T-cell (primary cell): Measurements from ENCODE around the gene SIGLEC14. TPM values are rescaled to one million over a fixed set of nuclear protein-coding genes. Genes with fewer than 3 reads are reported as not detected.

ENCODE experiments used
- ATAC-seq, 4 experiments: fragments of 200-7000 bp in 3 of 4; fragments of 150-1000 bp in 1 of 4; cut with Tn5 transposase; replicated peaks in 1 of 4; 1 replicate in 3 of 4; 2 replicates in 1 of 4; pipeline ENCODE4 v1.10.0; 2021; ENCODE audit warnings: moderate library complexity in 3 of 4, mild to moderate bottlenecking in 2 of 4, moderate number of reproducible peaks in 1 of 4
- CTCF ChIA-PET, 2 donors: fragments of 300-600 bp; sonication (Branson Sonifier 250); formaldehyde crosslinking; loops; one replicate each; lab custom pipeline; 2022; ENCODE audit warnings: antibody characterized with exemption in 2 of 2; lab: Charles Lee
- POLR2A ChIA-PET, 2 donors: fragments of 300-600 bp; sonication (Branson Sonifier 250); formaldehyde crosslinking; loops; one replicate each; lab custom pipeline; 2022; ENCODE audit warnings: antibody characterized with exemption in 2 of 2; lab: Charles Lee
- DNase-seq, 35 experiments: peaks; one replicate each; pipeline versions ENCODE4 v3.0.0 to v3.0.0-alpha.2; 2013 to 2023
- H3K27ac ChIP-seq: one replicate; pipeline ENCODE4 v1.5.1; 2013; ENCODE audit warnings: low read length
- H3K27me3 ChIP-seq, 2 experiments: replicated peaks in 1 of 2; 1 replicate in 1 of 2; 2 replicates in 1 of 2; pipeline versions ENCODE4 v1.6.1 to v1.7.0; 2013; ENCODE audit warnings: low read length in 1 of 2, mixed read lengths in 1 of 2; ENCODE audit not compliant: control insufficient read depth in 2 of 2, insufficient read depth in 2 of 2; ENCODE audit errors: extremely low read depth in 1 of 2
- H3K36me3 ChIP-seq, 2 donors: 1 replicate in 1 of 2; 2 replicates in 1 of 2; pipeline versions ENCODE4 v1.6.1 to v1.7.0; 2013; ENCODE audit warnings: low read length in 1 of 2; ENCODE audit not compliant: control insufficient read depth in 2 of 2, insufficient read depth in 1 of 2; ENCODE audit errors: extremely low read depth in 1 of 2
- H3K4me1 ChIP-seq, 2 experiments: 1 replicate in 1 of 2; 2 replicates in 1 of 2; pipeline versions ENCODE4 v1.6.1 to v1.7.0; 2013; ENCODE audit warnings: low read length in 2 of 2, mixed read lengths in 1 of 2; ENCODE audit not compliant: insufficient read depth in 2 of 2, control insufficient read depth in 1 of 2; ENCODE audit errors: extremely low read depth in 1 of 2
- H3K4me3 ChIP-seq, 2 donors: 1 replicate in 1 of 2; 2 replicates in 1 of 2; pipeline versions ENCODE4 v1.5.1 to v1.7.0; 2013; ENCODE audit warnings: mild to moderate bottlenecking in 2 of 2, low read length in 1 of 2, moderate library complexity in 1 of 2; ENCODE audit not compliant: control insufficient read depth in 1 of 2; ENCODE audit errors: extremely low read depth in 1 of 2
- H3K9me3 ChIP-seq: 2 replicates; pipeline ENCODE4 v1.7.0; 2013
- H3K27ac Mint-ChIP-seq, 2 donors: one replicate each; pipeline ENCODE4 v1.8.0; 2020 to 2021; ENCODE audit warnings: mild to moderate bottlenecking in 2 of 2, mixed read lengths in 2 of 2
- H3K27me3 Mint-ChIP-seq, 2 donors: one replicate each; pipeline ENCODE4 v1.8.0; 2021 to 2022; ENCODE audit warnings: mixed read lengths in 2 of 2
- H3K36me3 Mint-ChIP-seq: one replicate; pipeline ENCODE4 v1.8.0; 2021; ENCODE audit warnings: mixed read lengths
- H3K4me1 Mint-ChIP-seq, 3 donors: one replicate each; pipeline ENCODE4 v1.8.0; 2020 to 2022; ENCODE audit warnings: mixed read lengths in 3 of 3, mild to moderate bottlenecking in 1 of 3
- H3K4me3 Mint-ChIP-seq, 3 donors: one replicate each; pipeline ENCODE4 v1.8.0; 2020 to 2022; ENCODE audit warnings: mild to moderate bottlenecking in 3 of 3, mixed read lengths in 3 of 3, moderate library complexity in 3 of 3
- H3K9me3 Mint-ChIP-seq, 3 donors: one replicate each; pipeline ENCODE4 v1.8.0; 2020 to 2022; ENCODE audit warnings: mixed read lengths in 3 of 3
- WGBS: methylation state at CpG from one replicate; pipeline ENCODE4 v1.1.5; 2013; ENCODE audit warnings: missing lambda C conversion rate; ENCODE audit not compliant: insufficient coverage; 5-methylcytosine and 5-hydroxymethylcytosine counted together
- total RNA-seq, 35 experiments: library from RNA in 6 of 35; stranded (reverse) in 6 of 35; fragments of 120-200 nt in 1 of 35; gene quantifications; one replicate each; pipeline versions ENCODE4 v1.2.1 to v1.2.4 and lab custom pipeline; 2013 to 2026

The SIGLEC14 gene
- total RNA-seq, 5 donors from 2014 or later (not counting 1 experiment from before 2014, with no cell fraction given): 0.68 to 1.1 (median 0.93) TPM; not detected in 2

- no peaks in the 10 kb centered on the region for H3K9me3 Mint-ChIP-seq
- WGBS: no CpG with 5 or more reads among the region's 10 CpGs
- H3K27ac Mint-ChIP-seq: no peak overlapping the region
- peaks cover 5 to 8% (median 5%) of the 10 kb centered on the region in 3 donors for H3K4me1 Mint-ChIP-seq
- CTCF ChIA-PET: interaction anchor here in 1 of 2 donors (0.6 kb wide), 2 partner anchors 901 to 1135 kb away, joined by 3 to 10 read pairs; no protein-coding TSS in a partner anchor
- peak in 24 of 35 experiments; percentile 6 to 59 (median 30) for DNase-seq
- no peak overlapping the region for H3K4me3 Mint-ChIP-seq
- H3K27ac ChIP-seq: no peak overlapping the region
- no peaks in the 10 kb centered on the region for H3K36me3 Mint-ChIP-seq
- POLR2A ChIA-PET: no interaction called here
- no peak for ATAC-seq
- H3K4me1 ChIP-seq: peaks cover 0 to 2% of the 10 kb centered on the region in 2 experiments
- peaks cover 0 to 21% of the 10 kb centered on the region in 2 experiments for H3K27me3 ChIP-seq
- H3K36me3 ChIP-seq: no peaks in the 10 kb centered on the region
- H3K4me3 ChIP-seq: no peak overlapping the region
- no peaks in the 10 kb centered on the region for H3K9me3 ChIP-seq
- H3K27me3 Mint-ChIP-seq: peaks cover 27 to 34% of the 10 kb centered on the region in 2 donors
These were observed 14.5 kb upstream of the SIGLEC14 start for GRCh38 chr19:51660975-51661600.

- no peak for DNase-seq
- Mint-ChIP-seq H3K4me3 (no peak overlapping the region), H3K4me1 (peaks cover 5 to 8% (median 5%) of the 10 kb centered on the region in 3 donors), H3K9me3 (peaks cover 0 to 6% (median 6%) of the 10 kb centered on the region in 3 donors), H3K27me3 (peaks cover 28 to 35% of the 10 kb centered on the region in 2 donors), H3K27ac (no peak overlapping the region), H3K36me3 (no peaks in the 10 kb centered on the region)
- H3K27ac ChIP-seq: no peak overlapping the region
- no peaks in the 10 kb centered on the region for H3K4me1 ChIP-seq
- no peaks in the 10 kb centered on the region for H3K36me3 ChIP-seq
- WGBS: 88% methylated on average over 2 of the region's 4 CpGs
- POLR2A ChIA-PET: interaction anchor here in 1 of 2 donors (0.6 kb wide), 1 partner anchor 1492 kb away, joined by 3 read pairs; no protein-coding TSS in a partner anchor
- no peak for ATAC-seq
- CTCF ChIA-PET: interaction anchor here (0.5 kb wide), 2 partner anchors 232 to 1340 kb away, joined by 5 read pairs; no protein-coding TSS in a partner anchor
- H3K9me3 ChIP-seq: no peaks in the 10 kb centered on the region
- H3K4me3 ChIP-seq: no peak overlapping the region
- peaks cover 0 to 4% of the 10 kb centered on the region in 2 experiments for H3K27me3 ChIP-seq
These were observed 8.2 kb upstream of the SIGLEC14 start for GRCh38 chr19:51654783-51655182.

- peaks cover 37 to 41% of the 10 kb centered on the region in 2 donors for H3K27me3 Mint-ChIP-seq
- H3K4me3 Mint-ChIP-seq: no peak overlapping the region
- H3K9me3 ChIP-seq: no peaks in the 10 kb centered on the region
- no peaks in the 10 kb centered on the region for H3K36me3 ChIP-seq
- ChIA-PET CTCF (no interaction called here), POLR2A (no interaction called here)
- no peak overlapping the region for H3K4me3 ChIP-seq
- H3K4me1 Mint-ChIP-seq: peaks cover 5 to 8% (median 5%) of the 10 kb centered on the region in 3 donors
- H3K27me3 ChIP-seq: peaks cover 0 to 6% of the 10 kb centered on the region in 2 experiments
- peaks cover 0 to 6% (median 6%) of the 10 kb centered on the region in 3 donors for H3K9me3 Mint-ChIP-seq
- no peaks in the 10 kb centered on the region for H3K36me3 Mint-ChIP-seq
- H3K27ac Mint-ChIP-seq: no peak overlapping the region
- no peak overlapping the region for H3K27ac ChIP-seq
- ATAC-seq (no peak), DNase-seq (no peak)
- 60% methylated on average over 1 of the region's 2 CpGs for whole genome bisulfite sequencing
- no peaks in the 10 kb centered on the region for H3K4me1 ChIP-seq
These were observed 6.5 kb upstream of the SIGLEC14 start for GRCh38 chr19:51653162-51653561.

- ChIA-PET POLR2A (no interaction called here), CTCF (interaction anchor here (0.6 to 0.9 kb wide), 2 partner anchors 181 to 1461 kb away, joined by 3 read pairs; no protein-coding TSS in a partner anchor)
- no peaks in the 10 kb centered on the region for H3K4me1 ChIP-seq
- no peak for DNase-seq
- H3K9me3 ChIP-seq: no peaks in the 10 kb centered on the region
- ATAC-seq: no peak
- no peak overlapping the region for H3K27ac Mint-ChIP-seq
- H3K4me3 Mint-ChIP-seq: no peak overlapping the region
- H3K27ac ChIP-seq: no peak overlapping the region
- no peaks in the 10 kb centered on the region for H3K36me3 Mint-ChIP-seq
- H3K27me3 ChIP-seq: peaks cover 0 to 6% of the 10 kb centered on the region in 2 experiments
- peaks cover 40 to 41% of the 10 kb centered on the region in 2 donors for H3K27me3 Mint-ChIP-seq
- WGBS: 85% methylated on average over 4 of the region's 4 CpGs
- H3K36me3 ChIP-seq: no peaks in the 10 kb centered on the region
- H3K9me3 Mint-ChIP-seq: peaks cover 0 to 6% (median 6%) of the 10 kb centered on the region in 3 donors
- H3K4me3 ChIP-seq: no peak overlapping the region
- peaks cover 5 to 8% (median 5%) of the 10 kb centered on the region in 3 donors for H3K4me1 Mint-ChIP-seq
These were observed 5.6 kb upstream of the SIGLEC14 start for GRCh38 chr19:51652266-51652665.

GRCh38 chr19:51651216-51651846 is 4.7 kb upstream of the SIGLEC14 start:
- H3K4me3 Mint-ChIP-seq: no peak overlapping the region
- DNase-seq: no peak
- CTCF ChIA-PET: interaction anchor here in 1 of 2 donors (0.9 kb wide), 1 partner anchor 180 kb away, joined by 3 read pairs; no protein-coding TSS in a partner anchor
- no peaks in the 10 kb centered on the region for H3K9me3 ChIP-seq
- ATAC-seq: no peak
- no peak overlapping the region for H3K27ac ChIP-seq
- peaks cover 0 to 6% (median 6%) of the 10 kb centered on the region in 3 donors for H3K9me3 Mint-ChIP-seq
- WGBS: 63% methylated on average over 2 of the region's 7 CpGs
- peaks cover 36 to 40% of the 10 kb centered on the region in 2 donors for H3K27me3 Mint-ChIP-seq
- no peaks in the 10 kb centered on the region for H3K4me1 ChIP-seq
- peaks cover 0 to 12% of the 10 kb centered on the region in 2 experiments for H3K27me3 ChIP-seq
- H3K36me3 ChIP-seq: no peaks in the 10 kb centered on the region
- H3K4me3 ChIP-seq: no peak overlapping the region
- H3K36me3 Mint-ChIP-seq: no peaks in the 10 kb centered on the region
- H3K27ac Mint-ChIP-seq: no peak overlapping the region
- POLR2A ChIA-PET: no interaction called here
- no peaks in the 10 kb centered on the region for H3K4me1 Mint-ChIP-seq

GRCh38 chr19:51647318-51647717 is 693 bp upstream of the SIGLEC14 start:
- peaks cover 30 to 46% of the 10 kb centered on the region in 2 donors for H3K27me3 Mint-ChIP-seq
- Histone ChIP-seq H3K36me3 (no peaks in the 10 kb centered on the region), H3K4me1 (no peaks in the 10 kb centered on the region), H3K4me3 (no peak overlapping the region), H3K27ac (no peak overlapping the region), H3K9me3 (no peaks in the 10 kb centered on the region), H3K27me3 (peaks cover 0 to 28% of the 10 kb centered on the region in 2 experiments)
- no peaks in the 10 kb centered on the region for H3K36me3 Mint-ChIP-seq
- ChIA-PET POLR2A (no interaction called here), CTCF (no interaction called here)
- no peak overlapping the region for H3K27ac Mint-ChIP-seq
- H3K4me3 Mint-ChIP-seq: no peak overlapping the region
- no peaks in the 10 kb centered on the region for H3K9me3 Mint-ChIP-seq
- DNase-seq (no peak), ATAC-seq (no peak)
- H3K4me1 Mint-ChIP-seq: peaks cover 0 to 8% (median 0%) of the 10 kb centered on the region in 3 donors
- WGBS: 89% methylated on average over 4 of the region's 6 CpGs
